Measurements from ENCODE around the gene LTBP4. TPM values are rescaled to one million over a fixed set of nuclear protein-coding genes. Genes with fewer than 3 reads are reported as not detected.
A peak's percentile ranks its signal among the peaks of the same experiment; 100 is the strongest.

Gene LTBP4
- total RNA-seq, 1 donor from 2014 or later = 18.9 TPM

DNA sequence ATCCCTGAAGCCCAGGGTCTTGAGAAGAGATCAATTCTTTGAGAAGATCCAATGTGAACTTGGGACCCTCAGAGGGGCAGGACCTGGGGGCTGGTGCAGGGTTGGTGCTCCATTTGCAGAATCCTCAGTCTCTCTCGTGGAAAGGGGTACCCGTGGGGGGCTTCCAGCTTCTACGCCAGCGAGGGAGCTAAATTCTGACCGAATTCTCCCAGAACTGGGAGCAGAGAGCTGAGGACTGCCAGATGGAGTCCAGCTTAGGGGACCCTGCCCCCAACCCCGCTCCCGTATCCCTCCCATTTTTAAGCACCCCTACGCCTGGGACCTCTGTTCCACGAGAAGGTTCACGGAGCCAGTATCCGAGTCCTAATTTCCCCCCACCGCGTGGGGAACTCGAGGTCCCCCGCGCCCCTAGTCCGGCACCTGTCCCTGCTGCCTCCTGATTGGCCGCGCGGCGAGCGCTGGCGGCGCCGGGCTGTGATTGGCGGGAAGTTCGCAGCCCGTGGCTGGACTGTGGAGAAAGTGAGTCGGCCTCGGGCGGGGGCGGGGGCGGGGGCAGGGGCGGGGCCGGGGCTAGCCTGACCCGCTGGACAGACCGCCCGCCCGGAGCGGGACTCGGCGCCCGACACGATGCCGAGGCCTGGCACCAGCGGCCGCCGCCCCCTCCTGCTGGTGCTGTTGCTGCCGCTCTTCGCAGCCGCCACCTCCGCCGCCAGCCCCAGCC, 4.4 kb upstream of the LTBP4 start:
- no peak for DNase-seq

DNA sequence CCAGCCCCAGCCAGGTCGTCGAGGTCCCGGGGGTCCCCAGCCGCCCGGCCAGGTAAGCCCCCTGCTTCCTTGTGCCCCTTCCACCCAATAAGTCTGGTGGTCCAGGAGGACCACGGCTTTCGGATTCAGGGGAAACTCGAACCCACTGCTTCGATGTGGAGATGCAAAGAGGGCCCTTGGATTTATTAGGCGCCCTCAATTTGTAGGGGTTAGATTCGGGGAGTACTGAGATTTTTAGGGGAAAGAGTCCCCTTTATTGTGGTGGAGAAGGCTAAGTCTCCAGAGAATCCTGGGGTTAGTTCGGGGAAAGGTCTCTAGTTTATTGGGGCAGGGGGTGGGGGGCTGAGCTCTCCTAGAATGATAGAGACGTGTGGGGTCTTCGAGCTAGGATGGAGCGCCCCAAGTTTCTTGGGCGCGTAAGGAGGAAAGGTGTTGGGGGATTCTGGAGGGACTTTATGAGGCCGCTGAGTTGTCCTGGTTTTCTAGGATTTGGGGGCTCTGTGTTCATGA, 3.8 kb upstream of the LTBP4 start:
- DNase-seq = no peak

DNA sequence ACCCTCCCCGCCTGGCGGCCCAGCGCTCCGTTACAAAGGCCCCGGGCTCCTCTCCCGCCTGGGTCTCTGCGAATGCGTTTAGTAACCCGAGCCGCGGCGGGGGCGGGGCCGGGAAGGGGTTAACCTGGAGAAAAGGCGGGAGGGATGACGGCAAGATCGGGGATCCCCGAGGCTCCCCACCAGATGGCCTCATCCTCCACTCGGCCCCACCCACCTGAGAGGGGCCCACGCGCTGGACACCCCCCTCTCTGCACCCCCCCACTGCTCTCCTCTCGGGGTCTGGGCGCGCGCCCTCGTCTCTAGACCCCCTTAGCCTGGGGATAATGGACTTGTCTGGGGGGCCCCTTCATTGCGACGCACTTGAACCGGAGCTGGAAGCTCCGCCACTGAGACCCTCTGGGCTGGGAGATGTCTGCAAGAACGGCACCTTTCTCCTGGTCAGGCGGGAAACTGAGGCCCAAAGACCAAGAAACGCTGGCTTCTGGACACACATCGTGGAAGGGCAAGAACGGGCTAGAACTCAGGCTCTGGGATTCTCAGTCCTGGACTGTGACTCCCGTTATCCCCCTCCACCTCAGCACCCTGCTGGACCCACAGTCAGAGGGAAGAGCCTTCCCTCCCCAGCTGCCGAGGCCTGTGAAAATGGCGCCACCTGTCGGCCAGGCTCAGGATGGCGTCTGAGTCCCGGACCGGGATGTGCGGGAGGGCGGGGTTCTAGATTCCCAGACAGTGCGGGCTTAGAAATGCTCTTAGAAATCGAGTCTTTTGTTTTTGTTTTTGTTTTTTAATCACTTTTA, 2.9 kb upstream of the LTBP4 start:
- DNase-seq = peak; percentile 73

DNA sequence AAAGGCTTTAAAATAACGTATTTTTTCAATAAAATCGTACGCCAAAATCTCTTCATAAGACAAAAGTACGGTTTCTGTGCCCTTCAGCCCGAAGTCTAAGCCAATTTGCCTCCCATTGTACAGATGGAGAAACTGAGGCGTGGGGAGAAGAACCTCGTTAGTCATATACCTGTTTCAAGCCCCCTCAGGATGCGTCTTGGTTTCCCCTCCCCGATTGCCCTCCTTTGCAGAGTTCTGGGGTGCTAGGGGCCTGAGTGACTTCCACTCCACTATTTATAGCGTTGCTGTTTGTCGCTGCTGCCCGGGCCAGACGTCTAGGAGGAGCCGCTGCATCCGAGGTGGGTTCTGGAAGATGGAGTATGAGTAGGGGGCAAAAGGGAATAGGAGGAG, 2.3 kb upstream of the LTBP4 start:
- DNase-seq = no peak

DNA sequence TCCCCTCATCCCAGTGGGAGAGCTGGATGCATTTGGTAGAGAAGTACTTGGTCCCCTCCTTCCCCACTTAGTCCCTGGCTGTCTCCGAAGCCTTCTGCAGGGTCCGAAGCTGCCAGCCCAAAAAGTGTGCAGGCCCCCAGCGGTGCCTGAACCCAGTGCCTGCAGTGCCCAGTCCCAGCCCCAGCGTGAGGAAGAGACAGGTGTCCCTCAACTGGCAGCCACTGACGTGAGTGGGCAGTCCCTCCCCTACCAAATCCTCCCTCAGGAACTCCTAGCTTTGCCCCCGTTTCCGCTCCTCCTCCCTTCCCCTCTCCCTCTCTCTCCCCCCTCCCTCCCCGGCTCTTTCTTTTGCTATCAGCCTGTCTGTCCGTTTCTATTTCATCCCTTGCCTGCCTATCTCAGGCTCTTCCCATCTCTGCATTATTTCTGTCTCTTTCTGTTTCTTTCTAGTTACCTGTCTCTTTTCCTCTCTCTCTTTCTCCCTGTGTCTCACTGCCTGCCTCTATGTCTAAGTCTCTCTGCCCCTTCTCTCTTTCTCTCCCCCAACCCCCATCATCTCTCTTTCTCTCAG, 1.8 kb upstream of the LTBP4 start:
- DNase-seq = no peak

DNA sequence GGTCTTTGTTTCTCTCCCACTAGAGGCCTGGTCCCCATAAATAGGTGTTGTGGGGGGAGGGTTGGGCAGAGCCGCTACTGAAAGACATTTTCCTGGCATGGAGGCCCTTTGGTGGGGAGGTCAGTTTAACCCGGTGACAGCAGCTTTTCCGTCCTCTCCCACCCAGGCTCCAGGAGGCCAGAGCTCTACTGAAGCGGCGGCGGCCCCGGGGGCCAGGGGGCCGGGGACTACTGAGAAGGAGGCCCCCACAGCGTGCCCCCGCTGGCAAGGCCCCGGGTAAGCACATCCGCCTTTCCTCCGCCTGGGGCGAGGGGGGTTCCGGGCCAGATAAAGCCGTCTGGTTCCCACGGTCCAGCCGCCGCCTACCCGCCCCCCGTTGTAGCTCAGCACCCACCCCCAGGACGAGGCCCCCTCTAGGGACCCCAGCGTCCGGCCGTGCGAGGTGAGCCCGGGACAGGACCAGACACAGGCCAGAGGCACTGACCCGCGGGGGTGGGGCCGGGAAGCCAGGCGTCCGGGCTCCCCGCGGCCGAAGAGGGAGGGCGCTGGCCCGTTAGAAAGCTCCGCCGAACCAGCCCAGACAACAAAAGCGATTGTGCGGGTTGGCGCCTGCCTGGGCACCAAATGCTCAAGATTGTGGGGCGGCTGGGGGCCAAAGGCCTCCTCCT, 1.1 kb upstream of the LTBP4 start:
- DNase-seq = no peak

DNA sequence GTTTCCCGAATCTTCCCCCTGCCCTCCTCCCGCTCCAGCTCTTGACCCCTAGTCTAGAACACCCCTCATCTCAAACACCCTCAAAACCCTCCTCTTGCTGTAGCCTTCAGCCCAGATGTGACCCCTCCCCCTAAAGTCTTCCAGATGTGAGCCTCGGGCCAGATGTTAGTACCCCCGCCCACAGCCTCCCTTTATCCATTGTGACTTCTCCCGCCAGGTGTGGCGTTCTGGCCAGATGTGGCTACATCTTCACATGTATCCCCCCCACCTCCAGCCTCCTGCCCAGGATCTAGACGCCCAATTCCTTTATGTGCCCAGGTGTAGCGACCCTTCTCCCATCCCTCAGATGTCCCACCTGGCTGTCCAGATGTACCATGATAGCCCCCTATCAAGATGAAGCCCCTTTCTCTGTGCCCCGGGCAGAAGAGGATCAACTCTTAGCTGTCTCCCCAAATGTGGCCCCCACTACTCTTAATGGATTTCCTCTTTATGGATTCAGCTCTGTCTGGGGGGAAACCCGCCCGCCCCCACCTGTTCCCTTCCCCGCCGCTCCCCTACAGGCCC, 517 bp upstream of the LTBP4 start:
- no peak for DNase-seq

DNA sequence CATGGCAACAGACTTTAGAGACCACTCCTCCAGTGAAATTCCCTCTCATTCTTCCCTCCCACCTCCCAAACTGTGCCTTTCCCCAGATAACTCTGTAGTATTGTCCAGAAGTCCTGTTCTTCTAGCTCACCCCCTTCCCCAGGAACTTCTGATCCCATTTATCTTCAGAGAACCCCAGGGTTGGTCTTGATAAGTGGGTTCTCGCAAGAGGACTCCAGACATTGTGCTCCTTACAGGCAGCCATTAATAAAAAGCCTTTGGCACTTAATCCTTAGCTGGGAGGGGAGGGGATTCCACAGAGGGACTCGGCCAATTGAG, 1.9 kb downstream of the LTBP4 start:
- no peak for DNase-seq

DNA sequence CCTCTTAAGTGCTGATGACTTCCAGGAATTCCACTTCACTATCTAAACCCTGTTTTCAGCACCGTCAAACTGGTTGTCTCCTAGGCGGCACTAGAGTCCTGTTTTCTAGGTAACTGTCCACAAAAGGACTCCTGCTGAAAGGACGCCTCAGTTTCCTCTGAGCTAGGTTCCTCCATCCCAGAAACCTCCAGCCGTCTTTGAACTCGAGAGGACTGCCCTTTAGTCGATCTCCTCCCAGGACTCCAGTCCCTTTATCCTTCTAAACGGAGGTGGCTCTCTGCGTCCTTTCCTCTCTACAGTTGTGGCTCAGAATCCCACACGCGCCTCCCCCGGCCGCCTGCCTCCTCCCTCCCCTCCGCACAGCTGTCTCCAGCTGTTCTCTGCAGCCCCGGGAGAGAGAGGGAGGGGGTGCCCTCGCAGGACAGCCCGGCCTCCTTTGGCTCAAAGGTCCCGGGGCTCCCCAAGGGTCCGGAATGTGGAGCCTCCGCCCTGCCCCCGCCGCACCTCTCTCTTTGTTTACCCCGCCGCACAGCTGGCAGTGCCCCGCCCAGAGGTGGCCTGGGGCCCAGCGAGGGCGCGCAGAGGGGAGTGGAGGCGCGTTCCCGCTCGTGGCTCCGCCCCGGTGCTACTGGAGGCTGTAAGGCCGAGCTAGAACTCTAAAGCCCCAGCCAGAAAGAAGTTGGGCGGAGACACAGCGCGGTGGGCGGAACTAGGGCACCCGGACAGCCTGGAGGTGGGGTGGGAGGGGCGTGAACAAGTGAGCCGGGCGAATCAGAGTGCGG, 2.4 kb downstream of the LTBP4 start:
- peak; percentile 86 for DNase-seq

DNA sequence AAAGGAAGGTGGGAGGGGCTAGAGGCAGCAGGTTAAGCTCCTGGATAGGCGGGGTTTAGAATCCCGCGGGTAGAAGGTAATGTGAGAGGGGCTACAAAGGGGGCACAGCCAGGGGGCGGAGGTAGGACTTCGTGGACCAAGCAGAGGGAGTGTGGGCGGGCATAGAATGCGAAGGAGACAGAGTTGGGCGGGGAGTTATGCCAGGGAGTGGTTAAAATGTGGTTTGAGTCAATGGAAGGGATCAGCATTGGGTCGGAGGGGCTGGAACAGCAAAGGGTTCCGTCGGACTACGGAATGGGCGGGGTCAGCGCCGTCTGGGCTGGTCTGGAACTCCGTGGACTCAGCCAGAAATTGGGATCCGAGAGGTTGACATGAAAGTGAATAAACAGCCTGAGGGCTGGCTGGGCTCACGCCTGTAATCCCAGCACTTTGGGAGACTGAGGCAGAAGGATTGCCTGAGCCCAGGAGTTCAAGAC, 3.0 kb downstream of the LTBP4 start:
- DNase-seq = no peak

DNA sequence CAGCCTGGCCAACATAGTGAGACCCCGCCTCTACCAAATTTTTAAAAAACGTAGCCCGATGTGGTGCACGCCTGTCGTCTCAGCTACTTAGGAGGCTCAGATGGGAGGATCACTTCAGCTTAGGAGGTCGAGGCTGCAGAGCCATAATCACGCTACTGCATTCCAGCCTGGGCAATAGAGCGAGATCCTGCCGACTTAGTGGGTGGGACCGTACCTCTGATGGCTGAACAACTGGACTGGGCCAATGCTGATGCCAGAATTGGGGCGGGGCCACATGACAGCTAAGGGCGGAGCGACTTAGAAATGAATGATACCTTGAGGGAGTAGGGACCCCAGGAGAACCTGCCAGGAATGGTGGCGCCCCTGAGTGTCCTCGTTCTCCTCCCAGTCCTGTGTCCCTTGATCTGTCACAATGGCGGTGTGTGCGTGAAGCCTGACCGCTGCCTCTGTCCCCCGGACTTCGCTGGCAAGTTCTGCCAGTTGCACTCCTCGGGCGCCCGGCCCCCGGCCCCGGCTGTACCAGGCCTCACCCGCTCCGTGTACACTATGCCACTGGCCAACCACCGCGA, 3.6 kb downstream of the LTBP4 start:
- DNase-seq = no peak

DNA sequence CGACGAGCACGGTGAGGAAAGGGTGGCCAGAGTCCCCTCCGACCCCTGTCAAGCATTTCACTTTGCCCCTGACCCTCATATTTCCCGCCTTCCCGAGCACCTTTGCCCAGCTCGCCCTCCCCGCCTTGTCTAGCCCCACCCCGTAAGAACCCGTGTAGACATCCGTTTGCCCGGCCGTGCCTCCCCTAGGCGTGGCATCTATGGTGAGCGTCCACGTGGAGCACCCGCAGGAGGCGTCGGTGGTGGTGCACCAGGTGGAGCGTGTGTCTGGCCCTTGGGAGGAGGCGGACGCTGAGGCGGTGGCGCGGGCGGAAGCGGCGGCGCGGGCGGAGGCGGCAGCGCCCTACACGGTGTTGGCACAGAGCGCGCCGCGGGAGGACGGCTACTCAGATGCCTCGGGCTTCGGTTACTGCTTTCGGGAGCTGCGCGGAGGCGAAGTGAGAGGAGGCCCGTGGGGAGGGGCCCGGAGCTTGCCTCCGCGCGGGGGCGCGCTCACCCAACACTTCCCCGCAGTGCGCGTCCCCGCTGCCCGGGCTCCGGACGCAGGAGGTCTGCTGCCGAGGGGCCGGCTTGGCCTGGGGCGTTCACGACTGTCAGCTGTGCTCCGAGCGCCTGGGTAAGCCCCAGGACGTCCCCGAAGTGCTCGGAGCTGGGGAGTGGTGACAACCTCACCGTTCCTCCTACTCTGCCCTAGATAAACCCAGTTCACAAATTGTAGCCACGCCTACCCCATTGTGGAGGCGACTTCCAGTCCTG, 4.2 kb downstream of the LTBP4 start:
- DNase-seq = no peak

DNA sequence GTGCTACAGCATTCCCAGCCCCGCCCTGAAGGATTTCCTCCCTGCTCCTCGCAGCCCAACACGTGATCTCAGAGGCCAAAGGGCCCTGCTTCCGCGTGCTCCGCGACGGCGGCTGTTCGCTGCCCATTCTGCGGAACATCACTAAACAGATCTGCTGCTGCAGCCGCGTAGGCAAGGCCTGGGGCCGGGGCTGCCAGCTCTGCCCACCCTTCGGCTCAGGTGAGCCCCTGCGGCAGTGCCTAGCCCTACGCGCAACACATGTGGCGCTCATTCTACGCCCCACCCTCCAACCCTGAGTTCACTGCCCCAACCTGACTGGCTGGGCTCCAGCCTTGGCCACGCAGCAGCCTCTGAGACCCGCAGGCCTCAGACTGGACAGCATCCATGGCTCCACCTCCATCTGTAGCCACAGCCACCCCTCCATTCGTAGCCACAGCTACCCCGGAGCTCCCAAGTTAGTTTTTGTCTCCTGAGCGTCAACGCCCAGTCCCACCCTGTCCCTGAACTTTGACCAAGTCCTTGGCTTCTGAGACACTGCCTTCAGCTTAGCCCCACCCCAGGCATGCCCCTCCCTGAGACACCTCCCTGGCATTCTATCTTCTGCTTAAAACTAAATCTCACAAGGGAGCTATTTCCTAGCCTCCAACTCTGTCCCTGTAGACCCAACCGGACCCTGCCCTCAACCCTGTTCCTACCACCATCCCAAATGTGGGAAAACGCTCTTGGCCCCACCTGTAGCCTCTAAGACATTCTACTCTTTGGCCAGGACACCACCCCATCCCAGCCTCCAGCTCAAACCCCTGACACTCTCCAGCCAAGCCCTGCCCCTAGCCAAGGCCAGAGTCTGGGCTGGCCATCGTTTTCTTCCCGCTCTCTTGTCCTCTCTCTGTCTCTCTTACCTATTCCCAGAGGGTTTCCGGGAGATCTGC, 6.4 kb downstream of the LTBP4 start:
- DNase-seq = no peak

DNA sequence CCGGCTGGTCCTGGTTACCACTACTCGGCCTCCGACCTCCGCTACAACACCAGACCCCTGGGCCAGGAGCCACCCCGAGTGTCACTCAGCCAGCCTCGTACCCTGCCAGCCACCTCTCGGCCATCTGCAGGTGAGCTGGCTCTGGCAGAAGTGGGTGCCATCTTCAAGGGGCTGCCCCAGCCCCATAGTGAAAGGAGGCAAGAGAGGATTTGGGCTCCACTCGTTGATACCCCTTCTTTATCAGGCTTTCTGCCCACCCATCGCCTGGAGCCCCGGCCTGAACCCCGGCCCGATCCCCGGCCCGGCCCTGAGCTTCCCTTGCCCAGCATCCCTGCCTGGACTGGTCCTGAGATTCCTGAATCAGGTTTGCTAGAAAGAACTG, 7.1 kb downstream of the LTBP4 start:
- DNase-seq = no peak

DNA sequence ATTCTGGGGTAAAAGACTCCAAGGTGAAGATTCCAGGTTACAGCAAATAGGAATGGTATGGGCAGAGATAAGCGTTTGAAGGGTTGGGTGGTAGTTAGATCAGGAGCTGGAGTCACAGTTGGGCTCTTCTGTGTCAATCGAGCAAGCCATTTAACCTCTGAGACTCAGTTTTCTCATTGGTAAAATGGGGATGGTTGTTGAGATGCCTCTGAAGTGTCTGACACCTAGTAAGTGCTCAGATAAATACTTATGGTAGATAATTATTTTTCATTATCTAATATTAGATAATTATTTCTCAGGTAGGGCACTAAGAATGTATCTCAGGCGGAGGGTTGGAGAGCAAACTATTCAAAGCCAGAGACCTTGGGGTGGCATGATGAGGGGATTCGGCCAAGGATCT, 7.8 kb downstream of the LTBP4 start:
- DNase-seq = no peak

DNA sequence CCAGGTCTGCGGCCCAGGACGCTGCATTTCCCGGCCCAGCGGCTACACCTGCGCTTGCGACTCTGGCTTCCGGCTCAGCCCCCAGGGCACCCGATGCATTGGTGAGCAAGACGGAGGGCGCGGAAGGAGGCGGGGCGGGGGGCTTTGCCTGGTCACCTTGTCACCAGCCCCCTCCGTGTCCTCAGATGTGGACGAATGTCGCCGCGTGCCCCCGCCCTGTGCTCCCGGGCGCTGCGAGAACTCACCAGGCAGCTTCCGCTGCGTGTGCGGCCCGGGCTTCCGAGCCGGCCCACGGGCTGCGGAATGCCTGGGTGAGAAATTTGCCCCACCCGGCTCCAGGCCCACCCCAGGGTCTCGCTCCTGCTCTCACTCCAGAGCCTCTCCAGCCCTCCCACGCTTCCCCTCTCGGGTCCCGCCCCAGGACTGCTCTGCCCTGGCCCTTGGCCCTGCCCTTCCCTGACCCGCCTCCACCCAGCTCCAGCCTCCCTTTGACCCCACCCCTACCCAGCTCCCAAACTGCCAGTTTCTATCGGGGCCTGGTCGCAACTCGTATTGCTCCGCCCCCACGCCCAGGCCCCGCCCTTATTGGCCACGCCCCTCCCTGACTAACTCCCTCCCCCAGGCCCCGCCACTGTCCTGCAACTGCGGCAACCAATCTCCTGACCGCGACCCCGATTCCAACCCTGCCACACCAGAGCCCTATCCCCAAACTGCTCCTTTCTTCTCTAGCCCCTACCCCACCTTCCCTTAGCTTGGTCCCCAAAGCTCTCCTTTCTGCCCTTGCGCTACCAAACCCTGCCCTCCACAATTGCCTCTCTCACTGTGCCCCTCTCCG, 8.6 kb downstream of the LTBP4 start:
- DNase-seq = no peak

DNA sequence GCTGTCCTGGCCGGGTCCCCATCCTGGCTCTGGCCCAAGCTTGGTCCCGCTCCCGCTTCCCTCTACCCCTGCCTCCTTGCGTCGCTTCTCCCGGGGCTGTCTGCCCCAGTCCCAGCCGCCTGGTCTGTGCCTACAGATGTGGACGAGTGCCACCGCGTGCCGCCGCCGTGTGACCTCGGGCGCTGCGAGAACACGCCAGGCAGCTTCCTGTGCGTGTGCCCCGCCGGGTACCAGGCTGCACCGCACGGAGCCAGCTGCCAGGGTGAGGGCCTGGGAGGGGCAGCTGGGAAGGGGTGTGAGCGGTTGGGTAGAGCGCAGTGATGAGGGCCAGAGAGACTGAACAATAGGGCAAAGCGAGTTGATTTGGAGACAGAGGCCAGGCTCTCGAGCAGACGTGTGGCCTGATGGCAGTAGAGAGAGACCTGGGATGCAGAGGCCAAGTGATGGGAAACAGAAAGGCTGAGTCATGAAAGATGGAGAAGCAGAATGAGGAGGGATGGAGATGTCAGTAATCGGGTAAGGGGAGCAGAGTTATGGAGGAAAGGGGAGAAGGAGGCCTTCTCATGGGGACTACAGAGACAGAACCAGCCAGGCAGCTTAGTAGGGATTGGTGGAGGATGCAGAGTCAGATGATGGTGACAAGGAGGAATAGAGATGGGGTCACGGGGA, 9.4 kb downstream of the LTBP4 start:
- DNase-seq = no peak

DNA sequence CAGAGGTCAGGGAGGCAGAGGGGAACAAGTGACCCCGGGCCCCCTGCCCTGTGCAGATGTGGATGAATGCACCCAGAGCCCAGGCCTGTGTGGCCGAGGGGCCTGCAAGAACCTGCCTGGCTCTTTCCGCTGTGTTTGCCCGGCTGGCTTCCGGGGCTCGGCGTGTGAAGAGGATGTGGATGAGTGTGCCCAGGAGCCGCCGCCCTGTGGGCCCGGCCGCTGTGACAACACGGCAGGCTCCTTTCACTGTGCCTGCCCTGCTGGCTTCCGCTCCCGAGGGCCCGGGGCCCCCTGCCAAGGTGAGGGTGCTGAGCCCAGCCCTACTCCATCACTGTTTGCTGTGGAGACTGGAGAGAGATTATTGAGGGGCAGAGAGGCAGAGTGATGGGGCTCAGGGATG, 9.9 kb downstream of the LTBP4 start:
- no peak for DNase-seq

Measured in occipital lobe (tissue), 2 donors.